COR-L47 (cell line): ENCODE measurements around the gene WWOX.

Experiments used
- DNase-seq: peaks from one replicate; lab custom pipeline; 2025; lab: John Stamatoyannopoulos, UW

WWOX gene

GRCh38 chr16:78916928-78917545 lies 817.6 kb downstream of the WWOX start:
- no peak for DNase-seq

- DNase-seq, result no peak
Observed at GRCh38 chr16:78918805-78919305, 819.4 kb downstream of the WWOX start.

- DNase-seq, result no peak
Observed at GRCh38 chr16:78919852-78920251, 820.4 kb downstream of the WWOX start.

- DNase-seq, result no peak
Observed at GRCh38 chr16:78920621-78921020, 821.2 kb downstream of the WWOX start.

GRCh38 chr16:78925083-78925767 lies 825.8 kb downstream of the WWOX start:
- DNase-seq, result no peak

- peak; percentile 48 for DNase-seq
Observed at GRCh38 chr16:78926723-78927210, 827.3 kb downstream of the WWOX start.

GRCh38 chr16:78927766-78928165 lies 828.3 kb downstream of the WWOX start:
- no peak for DNase-seq

GRCh38 chr16:78929841-78930240 lies 830.4 kb downstream of the WWOX start:
- DNase-seq, result no peak

- DNase-seq, result no peak
Observed at GRCh38 chr16:78930561-78930960, 831.1 kb downstream of the WWOX start.

GRCh38 chr16:78931267-78931666 lies 831.8 kb downstream of the WWOX start:
- no peak for DNase-seq

- no peak for DNase-seq
Observed at GRCh38 chr16:78931678-78932077, 832.2 kb downstream of the WWOX start.

- no peak for DNase-seq
Observed at GRCh38 chr16:78932355-78932943, 833.0 kb downstream of the WWOX start.

- DNase-seq, result no peak
Observed at GRCh38 chr16:78936060-78936459, 836.6 kb downstream of the WWOX start.

- DNase-seq, result no peak
Observed at GRCh38 chr16:78939597-78939996, 840.1 kb downstream of the WWOX start.

- DNase-seq, result no peak
Observed at GRCh38 chr16:78942625-78943245, 843.3 kb downstream of the WWOX start.

- DNase-seq, result no peak
Observed at GRCh38 chr16:78945336-78945735, 845.9 kb downstream of the WWOX start.

- DNase-seq, result no peak
Observed at GRCh38 chr16:78946556-78946955, 847.1 kb downstream of the WWOX start.

GRCh38 chr16:78950768-78951167 lies 851.3 kb downstream of the WWOX start:
- DNase-seq, result no peak

- no peak for DNase-seq
Observed at GRCh38 chr16:78952630-78953029, 853.2 kb downstream of the WWOX start.

GRCh38 chr16:78953526-78953925 lies 854.1 kb downstream of the WWOX start:
- no peak for DNase-seq

- DNase-seq, result no peak
Observed at GRCh38 chr16:78955206-78955605, 855.8 kb downstream of the WWOX start.

- no peak for DNase-seq
Observed at GRCh38 chr16:78956859-78957258, 857.4 kb downstream of the WWOX start.
